ENCODE data around the gene AIRE.

AIRE gene

DNA sequence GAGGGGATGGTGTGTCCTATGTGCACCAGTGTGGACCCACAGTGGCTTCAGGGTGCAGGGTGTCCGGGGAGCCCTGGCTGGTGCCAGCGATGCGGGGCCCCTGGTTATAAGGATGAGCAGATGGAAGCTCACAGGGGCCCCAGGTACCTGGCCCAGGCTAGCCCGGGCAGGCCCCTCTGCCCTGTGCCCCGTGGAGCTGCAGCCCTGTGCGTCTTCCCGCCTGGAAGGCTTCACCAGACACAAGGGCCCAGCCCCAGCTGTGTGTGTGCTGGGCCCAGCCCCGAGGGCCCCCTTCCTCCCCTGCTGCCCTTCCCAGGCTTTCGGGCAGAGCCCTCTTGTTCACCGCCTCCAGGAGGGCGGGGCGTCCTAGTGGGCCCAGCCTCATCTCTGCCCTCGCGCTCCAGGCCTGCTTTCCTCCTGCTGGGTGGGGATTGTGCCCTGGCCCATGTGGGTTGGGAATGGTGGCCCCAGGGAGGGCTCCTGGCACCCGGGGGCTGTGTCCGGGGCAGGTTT is 30.1 kb downstream of the AIRE start:
- DNase-seq (ENCODE audit: low spot score): no peak
- in situ Hi-C loops (cut with MboI; ENCODE audit: low pct_unique_long_range_greater_than_20kb, low sequenced_read_pairs, unreplicated experiment): no loop called here
- TF ChIP-seq, protein P1, sequence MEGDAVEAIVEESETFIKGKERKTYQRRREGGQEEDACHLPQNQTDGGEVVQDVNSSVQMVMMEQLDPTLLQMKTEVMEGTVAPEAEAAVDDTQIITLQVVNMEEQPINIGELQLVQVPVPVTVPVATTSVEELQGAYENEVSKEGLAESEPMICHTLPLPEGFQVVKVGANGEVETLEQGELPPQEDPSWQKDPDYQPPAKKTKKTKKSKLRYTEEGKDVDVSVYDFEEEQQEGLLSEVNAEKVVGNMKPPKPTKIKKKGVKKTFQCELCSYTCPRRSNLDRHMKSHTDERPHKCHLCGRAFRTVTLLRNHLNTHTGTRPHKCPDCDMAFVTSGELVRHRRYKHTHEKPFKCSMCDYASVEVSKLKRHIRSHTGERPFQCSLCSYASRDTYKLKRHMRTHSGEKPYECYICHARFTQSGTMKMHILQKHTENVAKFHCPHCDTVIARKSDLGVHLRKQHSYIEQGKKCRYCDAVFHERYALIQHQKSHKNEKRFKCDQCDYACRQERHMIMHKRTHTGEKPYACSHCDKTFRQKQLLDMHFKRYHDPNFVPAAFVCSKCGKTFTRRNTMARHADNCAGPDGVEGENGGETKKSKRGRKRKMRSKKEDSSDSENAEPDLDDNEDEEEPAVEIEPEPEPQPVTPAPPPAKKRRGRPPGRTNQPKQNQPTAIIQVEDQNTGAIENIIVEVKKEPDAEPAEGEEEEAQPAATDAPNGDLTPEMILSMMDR (IDR thresholded peaks at IDR 0.05; ENCODE audit: extremely low read depth, insufficient read depth, missing control alignments): no peak

DNA sequence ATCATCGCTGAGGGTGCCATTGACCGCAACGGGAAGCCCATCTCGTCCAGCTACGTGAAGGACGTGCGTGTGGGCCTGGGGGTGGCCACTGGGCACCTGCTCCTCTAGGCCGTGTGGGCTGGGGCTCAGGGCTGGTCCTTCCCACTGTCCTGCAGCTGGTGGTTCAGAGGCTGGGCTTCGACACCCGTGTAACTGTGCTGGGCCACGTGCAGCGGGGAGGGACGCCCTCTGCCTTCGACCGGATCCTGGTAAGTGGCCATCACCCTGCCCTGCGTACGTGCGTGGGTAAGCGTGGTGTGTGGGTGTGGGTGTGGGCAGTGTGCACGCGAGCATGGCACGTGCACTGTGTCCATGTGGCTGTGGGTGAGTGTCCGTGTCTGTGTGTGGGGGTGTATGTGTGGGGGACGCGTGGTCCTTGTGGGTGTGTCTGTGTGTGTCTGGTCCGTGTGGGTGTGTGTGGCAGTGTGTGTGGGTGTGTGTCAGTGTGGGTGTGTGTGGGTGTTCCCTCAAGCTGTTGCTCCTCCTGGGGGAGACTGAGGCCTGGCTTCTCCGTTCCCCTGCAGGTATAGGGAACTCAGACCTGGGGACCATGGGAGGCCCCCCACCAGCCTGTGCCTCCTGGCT is 30.7 kb downstream of the AIRE start:
- DNase-seq (ENCODE audit: low spot score): no peak
- TF ChIP-seq, protein P1 (IDR thresholded peaks at IDR 0.05; ENCODE audit: extremely low read depth, insufficient read depth, missing control alignments): no peak
- in situ Hi-C loops (cut with MboI; ENCODE audit: low pct_unique_long_range_greater_than_20kb, low sequenced_read_pairs, unreplicated experiment): no loop called here

DNA sequence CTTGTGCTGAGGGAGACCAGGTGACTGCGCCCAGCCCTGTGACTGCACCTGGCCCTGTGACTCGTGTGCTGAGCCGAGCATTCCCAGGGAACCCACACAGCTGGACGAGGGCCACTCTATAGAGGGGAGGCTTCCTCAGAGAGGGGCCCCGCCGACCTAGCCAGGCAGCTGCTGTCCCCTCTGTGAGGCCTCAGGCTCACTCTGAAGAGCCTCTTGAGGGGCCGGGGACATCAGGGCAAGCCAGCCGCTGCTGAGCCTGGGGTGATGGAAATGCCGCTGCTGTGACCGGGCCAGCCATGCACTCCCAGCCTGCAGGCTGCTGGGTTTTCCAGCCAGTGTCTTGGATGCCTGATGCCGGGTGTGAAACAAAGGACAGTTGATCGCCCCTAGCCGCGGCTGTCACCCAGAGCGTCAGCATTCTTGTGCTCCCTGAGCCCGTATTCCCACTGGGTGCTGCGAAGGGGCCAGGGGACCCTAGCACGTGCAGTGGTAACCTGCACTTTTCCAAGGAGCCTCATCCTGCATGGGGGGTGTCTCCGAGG is 31.6 kb downstream of the AIRE start:
- in situ Hi-C loops (cut with MboI; ENCODE audit: low pct_unique_long_range_greater_than_20kb, low sequenced_read_pairs, unreplicated experiment): no loop called here
- TF ChIP-seq, protein P1 (IDR thresholded peaks at IDR 0.05; ENCODE audit: extremely low read depth, insufficient read depth, missing control alignments): no peak
- DNase-seq (ENCODE audit: low spot score): no peak

DNA sequence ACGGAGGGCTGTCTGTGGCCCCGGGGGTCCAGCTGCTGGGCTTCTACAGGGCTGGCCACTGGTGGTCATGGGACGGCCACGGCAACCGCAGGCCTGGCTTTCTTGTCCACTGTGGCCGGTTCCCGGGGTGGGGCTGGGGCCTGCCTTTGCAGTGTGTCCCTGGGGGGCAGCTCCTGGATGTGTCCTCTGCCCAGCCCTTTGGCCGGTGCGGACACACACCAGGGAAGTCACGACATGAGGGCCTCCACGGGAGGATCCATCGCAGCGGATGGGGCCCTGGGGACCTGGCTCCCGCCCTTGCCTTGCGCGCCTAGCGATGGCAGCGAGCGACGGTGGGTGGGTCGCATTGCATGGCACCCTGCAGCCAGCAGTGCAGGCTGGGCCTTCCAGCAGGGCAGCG is 32.2 kb downstream of the AIRE start:
- TF ChIP-seq, protein P1 (IDR thresholded peaks at IDR 0.05; ENCODE audit: extremely low read depth, insufficient read depth, missing control alignments): no peak
- in situ Hi-C loops (cut with MboI; ENCODE audit: low pct_unique_long_range_greater_than_20kb, low sequenced_read_pairs, unreplicated experiment): no loop called here
- no peak for DNase-seq (ENCODE audit: low spot score)

DNA sequence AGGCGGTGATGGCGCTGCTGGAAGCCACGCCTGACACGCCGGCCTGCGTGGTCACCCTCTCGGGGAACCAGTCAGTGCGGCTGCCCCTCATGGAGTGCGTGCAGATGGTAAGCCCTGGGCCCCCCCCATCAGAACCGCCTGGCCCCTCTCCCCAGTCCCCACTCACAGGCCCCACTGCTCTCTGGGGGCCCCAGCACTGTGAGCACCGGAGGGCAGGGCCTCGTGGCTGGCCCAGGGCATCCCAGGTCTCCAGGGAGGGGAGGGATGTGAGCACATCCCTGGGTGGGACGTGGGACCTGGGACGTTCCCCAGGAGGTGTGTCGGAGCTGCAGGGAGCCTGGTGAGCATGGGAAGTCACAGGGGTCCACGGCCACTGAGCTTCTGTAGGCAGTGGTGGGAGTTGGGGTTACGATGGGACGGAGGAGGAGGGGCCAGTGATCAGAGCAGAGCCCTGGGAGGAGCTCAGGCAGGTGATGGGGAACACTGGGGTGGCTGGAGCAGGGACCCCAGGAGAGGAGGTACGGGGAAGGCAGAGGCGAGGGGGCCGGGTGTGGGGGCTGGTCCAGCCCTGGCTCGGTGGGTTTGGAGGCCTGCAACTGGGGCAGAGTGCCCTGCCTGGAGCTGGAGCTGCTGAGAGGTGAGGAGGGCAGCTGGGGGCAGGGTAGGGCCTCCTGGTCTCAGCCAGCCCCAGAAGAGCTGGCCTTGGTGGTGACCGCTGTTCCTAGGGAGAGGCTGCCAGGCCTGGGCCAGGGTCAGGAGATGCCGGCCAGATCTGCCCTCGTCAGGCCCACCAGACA is 33.0 kb downstream of the AIRE start:
- in situ Hi-C loops (cut with MboI; ENCODE audit: low pct_unique_long_range_greater_than_20kb, low sequenced_read_pairs, unreplicated experiment): no loop called here
- no peak for DNase-seq (ENCODE audit: low spot score)
- TF ChIP-seq, protein P1 (IDR thresholded peaks at IDR 0.05; ENCODE audit: extremely low read depth, insufficient read depth, missing control alignments): no peak

DNA sequence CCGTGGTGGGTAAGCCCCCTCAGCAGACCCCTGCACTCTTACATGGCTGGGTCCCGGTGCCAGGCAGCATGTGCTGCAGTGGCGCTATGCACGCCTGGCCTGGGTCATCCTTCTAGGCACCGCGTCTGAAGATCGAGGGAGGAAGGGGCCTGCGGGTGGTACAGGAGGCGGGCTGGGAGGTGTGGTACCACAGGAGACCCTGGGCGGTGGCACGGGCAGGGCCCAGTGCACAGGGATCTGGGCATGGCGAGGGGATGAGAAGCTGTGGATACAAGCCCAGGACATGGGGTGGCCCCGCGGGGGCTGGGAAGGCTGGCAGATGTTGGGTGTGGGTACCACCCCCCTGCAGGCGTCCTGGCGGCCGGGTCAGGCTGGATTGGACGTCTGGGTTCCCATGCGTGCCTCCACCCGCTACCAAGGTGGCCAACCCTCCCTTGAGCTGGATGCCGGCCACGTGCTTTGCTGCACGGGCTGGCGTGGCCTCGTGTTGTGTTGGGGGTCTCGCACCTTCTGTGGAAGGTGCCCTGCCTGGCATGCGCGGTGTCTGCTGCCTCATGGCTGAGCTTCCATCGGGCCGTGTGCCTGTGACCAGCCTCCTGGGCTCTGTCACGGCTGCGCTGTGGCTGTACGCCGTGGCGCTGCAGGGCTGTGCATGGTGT is 33.9 kb downstream of the AIRE start:
- TF ChIP-seq, protein P1 (IDR thresholded peaks at IDR 0.05; ENCODE audit: extremely low read depth, insufficient read depth, missing control alignments): no peak
- in situ Hi-C loops (cut with MboI; ENCODE audit: low pct_unique_long_range_greater_than_20kb, low sequenced_read_pairs, unreplicated experiment): no loop called here
- no peak for DNase-seq (ENCODE audit: low spot score)

Data from GM13977 (cell line).